GM18508 (cell line): ENCODE data around the gene HBA2.
"Not testable (repeated sequence)": the region's sequence is repeated elsewhere in the genome, so short reads cannot be mapped to it uniquely, and the experiment has no call there.

Experiments used
- ATAC-seq: cut with Tn5 transposase; IDR thresholded peaks from one replicate; pipeline ENCODE4 v1.9.1; 2021; ENCODE audit warnings: moderate number of reproducible peaks; ENCODE audit not compliant: insufficient read depth, unreplicated experiment

The HBA2 gene

DNA sequence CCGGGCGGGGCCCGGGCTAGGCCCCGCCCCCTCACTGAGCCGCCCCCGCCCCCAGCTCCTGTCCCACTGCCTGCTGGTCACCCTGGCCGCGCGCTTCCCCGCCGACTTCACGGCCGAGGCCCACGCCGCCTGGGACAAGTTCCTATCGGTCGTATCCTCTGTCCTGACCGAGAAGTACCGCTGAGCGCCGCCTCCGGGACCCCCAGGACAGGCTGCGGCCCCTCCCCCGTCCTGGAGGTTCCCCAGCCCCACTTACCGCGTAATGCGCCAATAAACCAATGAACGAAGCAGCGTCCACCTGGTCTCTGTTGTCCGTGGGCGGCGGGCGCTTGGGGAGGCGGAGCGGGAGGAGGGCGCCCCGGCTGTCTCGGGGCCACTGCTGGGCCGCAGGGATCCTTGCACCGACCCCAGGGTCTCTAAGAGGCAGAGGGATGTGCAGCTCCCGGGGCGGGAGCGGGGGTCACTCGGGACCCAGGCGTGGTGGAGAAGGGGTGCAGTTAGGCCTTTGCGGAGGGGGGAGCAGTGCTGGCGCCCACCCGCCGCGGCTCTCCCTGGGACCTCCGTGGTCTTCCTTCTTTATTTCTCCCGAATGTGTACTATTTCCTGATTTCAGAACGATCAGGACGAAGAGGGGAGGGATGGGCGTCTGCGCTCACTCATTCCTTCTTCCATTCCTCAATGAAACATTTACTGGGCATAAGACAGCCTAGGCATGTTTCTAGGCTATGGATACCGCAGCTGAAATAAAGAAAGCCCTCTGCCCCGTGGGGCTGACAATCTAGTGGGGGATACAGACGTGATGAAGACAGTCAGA is 18.3 kb upstream of the HBA2 start:
- no peak for ATAC-seq

DNA sequence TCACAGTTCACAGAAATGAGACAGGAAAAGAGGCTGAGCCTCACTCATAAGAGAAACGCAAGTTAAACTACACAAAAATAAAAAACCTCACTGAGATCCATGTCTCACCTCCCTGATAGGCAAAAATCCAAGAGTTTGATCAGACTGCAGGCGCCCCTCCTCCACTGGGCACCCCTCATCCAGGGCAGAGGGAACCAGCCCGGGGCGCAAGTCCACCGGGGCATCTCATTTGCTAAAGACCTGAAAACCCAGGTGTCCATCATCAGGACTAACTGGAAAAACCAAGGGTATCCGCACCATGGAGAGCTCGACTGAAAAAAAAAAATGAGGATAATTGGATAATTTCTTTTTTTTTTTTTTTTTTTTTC is 17.7 kb upstream of the HBA2 start:
- no peak for ATAC-seq

DNA sequence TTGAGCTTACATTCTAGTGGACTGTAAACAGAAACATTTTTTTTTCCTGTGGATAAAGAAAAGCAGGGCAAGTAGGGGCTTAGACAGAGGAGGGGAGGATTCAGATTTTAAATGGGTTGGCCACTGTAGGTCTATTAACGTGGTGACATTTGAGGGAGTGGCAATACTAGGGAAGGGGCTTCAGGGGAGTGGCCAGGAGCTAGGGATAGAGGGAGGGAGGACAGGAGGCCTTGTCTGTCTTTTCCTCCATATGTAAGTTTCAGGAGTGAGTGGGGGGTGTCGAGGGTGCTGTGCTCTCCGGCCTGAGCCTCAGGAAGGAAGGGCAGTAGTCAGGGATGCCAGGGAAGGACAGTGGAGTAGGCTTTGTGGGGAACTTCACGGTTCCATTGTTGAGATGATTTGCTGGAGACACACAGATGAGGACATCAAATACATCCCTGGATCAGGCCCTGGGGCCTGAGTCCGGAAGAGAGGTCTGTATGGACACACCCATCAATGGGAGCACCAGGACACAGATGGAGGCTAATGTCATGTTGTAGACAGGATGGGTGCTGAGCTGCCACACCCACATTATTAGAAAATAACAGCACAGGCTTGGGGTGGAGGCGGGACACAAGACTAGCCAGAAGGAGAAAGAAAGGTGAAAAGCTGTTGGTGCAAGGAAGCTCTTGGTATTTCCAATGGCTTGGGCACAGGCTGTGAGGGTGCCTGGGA is 13.4 kb upstream of the HBA2 start:
- no peak for ATAC-seq

DNA sequence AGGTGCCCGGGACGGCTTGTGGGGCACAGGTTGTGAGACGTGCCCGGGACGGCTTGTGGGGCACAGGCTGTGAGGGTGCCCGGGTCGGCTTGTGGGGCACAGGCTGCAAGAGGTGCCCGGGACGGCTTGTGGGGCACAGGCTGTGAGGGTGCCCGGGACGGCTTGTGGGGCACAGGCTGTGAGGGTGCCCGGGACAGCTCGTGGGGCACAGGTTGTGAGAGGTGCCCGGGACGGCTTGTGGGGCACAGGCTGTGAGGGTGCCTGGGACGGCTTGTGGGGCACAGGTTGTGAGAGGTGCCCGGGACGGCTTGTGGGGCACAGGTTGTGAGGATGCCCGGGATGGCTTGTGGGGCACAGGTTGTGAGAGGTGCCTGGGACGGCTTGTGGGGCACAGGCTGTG is 12.4 kb upstream of the HBA2 start:
- not testable (repeated sequence) for ATAC-seq

DNA sequence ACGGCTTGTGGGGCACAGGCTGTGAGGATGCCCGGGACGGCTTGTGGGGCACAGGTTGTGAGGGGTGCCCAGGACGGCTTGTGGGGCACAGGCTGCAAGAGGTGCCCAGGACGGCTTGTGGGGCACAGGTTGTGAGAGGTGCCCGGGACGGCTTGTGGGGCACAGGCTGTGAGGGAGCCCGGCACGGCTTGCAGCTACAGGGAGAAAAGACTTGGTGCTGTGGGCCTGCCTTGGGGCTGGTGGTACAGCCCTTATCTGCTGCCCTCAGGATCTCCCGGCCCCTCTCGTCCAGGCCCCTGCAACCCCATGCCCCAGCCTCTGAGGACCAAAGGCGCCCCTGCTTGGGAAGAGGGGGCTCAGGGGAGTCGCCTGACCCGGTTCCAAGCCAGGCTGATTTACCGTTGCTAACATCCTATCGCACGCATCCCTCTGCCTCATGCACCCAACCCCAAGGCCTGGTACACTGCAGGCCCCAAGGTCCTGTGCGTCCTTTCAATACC is 11.9 kb upstream of the HBA2 start:
- ATAC-seq: no peak

DNA sequence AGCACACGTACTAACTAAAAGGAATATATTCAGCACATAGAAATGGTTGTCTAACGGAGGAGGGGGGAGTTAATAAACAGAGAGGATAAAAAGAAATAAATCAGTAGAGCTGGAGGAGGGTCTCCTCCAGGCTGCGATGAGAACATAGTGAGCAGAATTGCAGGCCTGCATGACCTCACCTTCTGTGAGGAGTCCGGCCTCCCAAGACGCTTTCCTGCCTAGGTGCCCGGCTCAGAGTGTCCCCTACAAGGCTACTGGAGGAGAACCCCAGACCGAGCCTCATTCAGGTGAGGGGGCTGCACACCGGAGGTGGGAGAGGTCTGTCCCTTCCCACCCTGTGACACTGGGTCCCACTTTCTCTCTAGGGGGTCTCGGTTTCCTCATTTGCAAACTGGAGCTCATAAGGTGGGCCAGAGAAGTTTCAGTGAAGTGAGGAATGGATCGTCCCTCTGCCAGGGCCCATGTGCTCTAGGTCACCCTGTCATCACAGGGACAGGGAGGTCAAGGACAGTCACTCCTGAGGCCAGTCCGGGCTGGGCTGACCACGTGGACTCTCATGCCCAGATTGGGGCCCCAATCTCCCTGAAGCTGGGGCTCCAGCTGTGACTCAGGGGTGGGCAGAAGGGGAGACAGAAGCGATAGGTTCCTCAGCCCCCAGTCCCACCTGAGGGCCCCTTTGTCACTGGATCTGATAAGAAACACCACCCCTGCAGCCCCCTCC is 10.2 kb upstream of the HBA2 start:
- ATAC-seq: no peak

DNA sequence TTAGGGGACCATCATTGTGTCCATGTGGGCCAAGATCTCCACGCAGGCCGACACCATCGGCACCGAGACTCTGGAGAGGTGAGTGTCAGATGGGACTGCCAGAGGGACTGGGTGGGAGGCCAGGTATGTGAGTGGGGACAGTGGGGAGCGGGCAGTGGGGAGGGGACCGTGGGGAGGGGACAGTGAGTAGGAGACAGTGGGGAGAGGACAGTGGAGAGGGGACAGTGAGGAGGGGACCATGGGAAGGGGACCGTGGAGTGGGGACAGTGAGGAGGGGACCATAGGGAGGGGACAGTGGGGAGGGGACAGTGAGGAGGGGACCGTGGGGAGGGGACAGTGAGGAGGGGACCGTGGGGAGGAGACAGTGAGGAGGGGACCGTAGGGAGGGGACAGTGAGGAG is 9.5 kb upstream of the HBA2 start:
- ATAC-seq: not testable (repeated sequence)

DNA sequence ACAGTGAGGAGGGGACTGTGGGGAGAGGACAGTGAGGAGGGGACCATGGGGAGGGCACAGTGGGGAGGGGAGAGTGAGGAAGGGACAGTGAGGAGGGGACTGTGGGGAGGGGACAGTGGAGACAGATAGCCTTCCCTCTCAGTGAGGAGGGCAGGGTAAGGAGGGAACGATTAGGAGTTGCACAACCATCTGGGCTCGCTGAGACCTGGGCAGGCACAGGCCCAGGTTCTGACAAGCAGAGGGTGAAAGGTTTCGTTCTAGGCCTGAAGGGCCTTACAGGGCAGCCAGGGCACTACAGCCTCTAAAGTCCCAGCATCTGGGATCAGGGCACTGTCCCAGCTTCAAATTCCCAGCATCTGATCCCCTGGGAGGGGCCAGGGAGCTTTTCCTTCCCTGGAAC is 9.0 kb upstream of the HBA2 start:
- ATAC-seq: not testable (repeated sequence)

DNA sequence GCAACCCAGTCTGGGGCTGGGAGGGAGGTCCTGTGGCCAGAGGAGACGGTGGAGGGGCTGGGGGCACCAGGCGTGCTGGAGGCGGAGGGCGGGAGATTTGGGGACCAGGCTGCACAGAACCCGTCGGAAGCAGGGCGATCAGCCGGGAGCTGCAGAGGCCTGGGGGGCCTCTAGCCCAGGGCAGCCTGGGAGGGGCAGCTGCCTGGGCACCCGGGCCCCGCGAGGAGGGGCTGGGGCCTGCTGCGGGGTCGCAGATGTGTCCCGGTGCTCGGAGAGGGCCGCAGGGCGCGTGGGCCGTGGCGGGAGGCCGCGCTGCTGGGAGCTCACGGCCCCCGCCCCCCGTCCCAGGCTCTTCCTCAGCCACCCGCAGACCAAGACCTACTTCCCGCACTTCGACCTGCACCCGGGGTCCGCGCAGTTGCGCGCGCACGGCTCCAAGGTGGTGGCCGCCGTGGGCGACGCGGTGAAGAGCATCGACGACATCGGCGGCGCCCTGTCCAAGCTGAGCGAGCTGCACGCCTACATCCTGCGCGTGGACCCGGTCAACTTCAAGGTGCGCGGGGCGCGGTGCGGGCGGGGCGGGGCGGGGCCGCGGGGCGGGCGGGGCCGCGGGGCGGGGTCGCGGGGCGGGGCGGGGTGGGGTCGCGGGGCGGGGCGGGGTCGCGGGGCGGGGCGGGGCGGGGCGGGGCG is 8.4 kb upstream of the HBA2 start:
- not testable (repeated sequence) for ATAC-seq

DNA sequence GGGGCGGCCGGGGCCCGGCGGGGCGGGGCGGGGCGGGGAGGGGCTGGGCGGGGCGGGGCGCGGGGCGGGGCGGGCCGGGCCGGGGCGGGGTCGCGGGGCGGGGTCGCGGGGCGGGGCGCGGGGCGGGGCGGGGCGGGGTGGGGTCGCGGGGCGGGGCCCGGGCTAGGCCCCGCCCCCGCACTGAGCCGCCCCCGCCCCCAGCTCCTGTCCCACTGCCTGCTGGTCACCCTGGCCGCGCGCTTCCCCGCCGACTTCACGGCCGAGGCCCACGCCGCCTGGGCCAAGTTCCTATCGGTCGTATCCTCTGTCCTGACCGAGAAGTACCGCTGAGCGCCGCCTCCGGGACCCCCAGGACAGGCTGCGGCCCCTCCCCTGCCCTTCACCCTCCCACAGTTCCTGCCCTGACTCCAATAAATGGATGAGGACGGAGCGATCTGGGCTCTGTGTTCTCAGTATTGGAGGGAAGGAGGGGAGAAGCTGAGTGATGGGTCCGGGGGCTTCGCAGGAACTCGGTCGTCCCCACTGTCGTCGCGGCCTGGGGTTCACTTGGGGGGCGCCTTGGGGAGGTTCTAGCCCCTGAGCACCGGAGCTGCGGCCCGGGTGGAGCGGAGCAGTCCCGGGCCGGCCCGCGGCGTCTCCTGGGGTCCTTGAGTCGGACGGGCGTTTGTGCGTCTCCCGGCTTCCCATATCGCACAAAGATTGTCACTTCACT is 7.7 kb upstream of the HBA2 start:
- no peak for ATAC-seq

DNA sequence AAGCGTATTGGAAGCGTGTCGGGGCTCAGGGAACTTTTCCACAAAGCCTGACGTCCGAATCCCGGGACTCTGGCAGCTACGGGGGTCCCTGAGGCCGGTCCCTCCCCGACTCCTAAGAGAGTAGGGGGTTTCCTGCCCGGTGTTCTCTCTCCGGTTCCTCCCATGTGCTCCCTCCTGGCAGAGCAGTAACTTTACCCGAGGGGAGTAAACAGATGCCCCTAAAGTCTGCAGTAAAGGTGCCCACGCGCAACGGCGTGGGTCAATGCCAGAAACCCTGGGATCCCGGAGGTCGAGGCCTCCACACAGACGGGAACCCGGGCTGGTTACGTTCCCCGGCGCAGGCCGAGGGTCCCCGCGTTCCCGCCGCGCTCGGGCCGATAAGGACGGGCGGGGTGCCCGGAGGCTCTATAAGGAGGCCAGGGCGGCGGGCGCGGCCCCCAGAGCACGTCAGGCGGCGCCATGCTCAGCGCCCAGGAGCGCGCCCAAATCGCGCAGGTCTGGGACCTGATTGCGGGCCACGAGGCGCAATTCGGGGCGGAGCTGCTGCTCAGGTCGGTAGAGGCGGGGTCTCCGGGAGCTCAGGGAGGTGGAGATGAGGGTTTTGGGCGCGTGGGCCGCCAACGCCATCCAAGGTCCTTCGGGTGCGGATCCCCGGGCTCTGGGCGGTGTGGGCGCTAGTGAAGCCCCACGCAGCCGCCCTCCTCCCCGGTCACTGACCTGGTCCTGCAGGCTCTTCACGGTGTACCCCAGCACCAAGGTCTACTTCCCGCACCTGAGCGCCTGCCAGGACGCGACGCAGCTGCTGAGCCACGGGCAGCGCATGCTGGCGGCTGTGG is 6.9 kb upstream of the HBA2 start, which contains the start of gene HBM:
TSS of gene HBM (plus strand) at position 440 of the 836 bp plus-strand sequence. CDS start at position 460, 20 bp downstream.
- no peak for ATAC-seq

DNA sequence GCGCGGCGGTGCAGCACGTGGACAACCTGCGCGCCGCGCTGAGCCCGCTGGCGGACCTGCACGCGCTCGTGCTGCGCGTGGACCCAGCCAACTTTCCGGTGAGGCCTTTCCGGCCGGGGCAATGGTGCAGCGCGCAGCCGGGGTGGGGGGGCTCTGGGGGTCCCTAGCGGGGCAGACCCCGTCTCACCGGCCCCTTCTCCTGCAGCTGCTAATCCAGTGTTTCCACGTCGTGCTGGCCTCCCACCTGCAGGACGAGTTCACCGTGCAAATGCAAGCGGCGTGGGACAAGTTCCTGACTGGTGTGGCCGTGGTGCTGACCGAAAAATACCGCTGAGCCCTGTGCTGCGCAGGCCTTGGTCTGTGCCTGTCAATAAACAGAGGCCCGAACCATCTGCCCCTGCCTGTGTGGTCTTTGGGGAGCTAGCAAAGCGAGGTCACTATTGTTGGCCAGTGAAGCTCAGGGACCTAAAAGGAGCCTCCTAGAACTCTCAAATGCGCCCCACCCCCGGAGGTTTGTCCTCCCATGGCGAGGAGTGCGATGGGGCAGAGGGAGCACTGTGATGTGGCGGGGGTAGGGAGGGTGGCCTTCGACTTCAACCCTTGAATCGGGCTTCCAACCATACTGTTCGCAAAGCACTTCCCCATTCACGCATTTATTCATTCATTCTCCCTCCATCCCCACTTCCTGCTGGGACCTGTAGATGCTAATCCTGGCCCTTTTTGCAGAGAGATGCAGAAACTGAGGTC is 6.1 kb upstream of the HBA2 start:
- no peak for ATAC-seq

DNA sequence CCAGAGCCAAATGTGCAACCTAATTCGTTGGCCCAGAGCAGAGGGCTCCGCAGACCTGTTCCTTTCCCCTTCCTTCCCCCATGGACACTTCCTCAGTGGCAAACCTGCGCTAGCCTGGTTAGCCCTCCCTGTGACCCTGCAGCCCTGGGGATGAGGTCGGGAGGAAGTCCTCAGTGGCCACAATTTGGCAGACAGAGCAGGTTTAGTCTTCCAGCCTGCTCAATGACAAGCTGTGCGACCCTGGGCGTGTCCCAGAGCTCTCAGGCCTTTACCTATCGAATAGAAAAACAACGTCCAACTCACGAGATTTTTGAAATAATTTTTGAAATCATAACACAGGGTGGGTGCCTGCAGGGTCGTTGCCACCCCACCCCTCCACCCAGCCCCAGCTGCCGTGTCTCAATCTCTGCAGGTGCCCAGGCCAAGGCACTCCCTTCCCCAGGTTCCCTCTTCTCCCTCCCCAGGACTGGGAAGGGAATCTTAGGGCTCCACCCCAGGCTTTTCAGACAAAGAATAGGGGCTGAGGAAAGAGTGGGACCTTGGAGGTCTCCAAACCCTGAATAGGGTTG is 5.5 kb upstream of the HBA2 start:
- ATAC-seq: no peak

DNA sequence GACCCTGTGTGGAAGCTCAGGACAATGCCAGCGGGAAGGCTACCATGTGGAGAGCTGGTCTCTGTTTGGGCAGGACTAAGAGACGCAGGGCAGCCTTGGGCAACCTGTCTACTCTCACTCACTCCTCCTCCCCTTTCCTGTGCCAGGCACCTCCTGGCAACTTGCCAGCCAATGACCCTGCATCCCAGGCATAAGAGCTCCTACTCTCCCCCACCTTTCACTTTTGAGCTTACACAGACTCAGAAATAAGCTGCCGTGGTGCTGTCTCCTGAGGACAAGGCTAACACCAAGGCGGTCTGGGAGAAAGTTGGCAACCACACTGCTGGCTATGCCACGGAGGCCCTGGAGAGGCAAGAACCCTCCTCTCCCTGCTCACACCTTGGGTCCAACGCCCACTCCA is 4.3 kb upstream of the HBA2 start:
- no peak for ATAC-seq

DNA sequence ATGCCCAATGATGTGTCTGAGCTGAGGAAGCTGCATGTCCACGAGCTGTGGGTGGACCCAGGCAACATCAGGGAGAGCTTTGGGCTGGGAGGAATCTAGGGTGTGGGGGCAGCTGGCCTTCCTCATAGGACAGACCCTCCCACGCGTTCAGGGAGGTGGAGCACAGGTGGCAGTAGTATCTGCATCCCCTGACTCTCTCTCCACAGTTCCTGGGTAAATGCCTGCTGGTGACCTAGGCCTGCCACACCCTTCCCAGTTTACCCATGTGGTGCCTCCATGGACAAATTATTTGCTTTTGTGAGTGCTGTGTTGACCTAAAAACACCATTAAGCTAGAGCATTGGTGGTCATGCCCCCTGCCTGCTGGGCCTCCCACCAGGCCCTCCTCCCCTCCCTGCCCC is 3.7 kb upstream of the HBA2 start:
- ATAC-seq: no peak

DNA sequence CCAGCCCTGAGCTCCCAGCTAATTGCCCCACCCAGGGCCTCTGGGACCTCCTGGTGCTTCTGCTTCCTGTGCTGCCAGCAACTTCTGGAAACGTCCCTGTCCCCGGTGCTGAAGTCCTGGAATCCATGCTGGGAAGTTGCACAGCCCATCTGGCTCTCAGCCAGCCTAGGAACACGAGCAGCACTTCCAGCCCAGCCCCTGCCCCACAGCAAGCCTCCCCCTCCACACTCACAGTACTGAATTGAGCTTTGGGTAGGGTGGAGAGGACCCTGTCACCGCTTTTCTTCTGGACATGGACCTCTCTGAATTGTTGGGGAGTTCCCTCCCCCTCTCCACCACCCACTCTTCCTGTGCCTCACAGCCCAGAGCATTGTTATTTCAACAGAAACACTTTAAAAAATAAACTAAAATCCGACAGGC is 2.6 kb upstream of the HBA2 start:
- not testable (repeated sequence) for ATAC-seq

DNA sequence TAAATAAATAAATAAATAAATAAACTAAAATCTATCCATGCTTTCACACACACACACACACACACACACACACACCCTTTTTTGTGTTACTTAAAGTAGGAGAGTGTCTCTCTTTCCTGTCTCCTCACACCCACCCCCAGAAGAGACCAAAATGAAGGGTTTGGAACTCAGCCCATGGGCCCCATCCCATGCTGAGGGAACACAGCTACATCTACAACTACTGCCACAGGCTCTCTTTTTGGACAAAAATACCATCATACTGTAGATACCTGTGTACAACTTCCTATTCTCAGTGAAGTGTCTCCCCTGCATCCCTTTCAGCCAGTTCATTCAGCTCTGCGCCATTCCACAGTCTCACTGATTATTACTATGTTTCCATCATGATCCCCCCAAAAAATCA is 1.9 kb upstream of the HBA2 start:
- ATAC-seq: no peak
